PC-9 (cell line): ENCODE data around the gene BIK. TPM values are rescaled to one million over a fixed set of nuclear protein-coding genes. Genes with fewer than 3 reads are reported as not detected.

Experiments
- BruUV-seq: library from RNA; stranded (reverse); fragments of 400-500 nt; replicated peaks from 2 replicates; lab custom pipeline; 2021; lab: Mats Ljungman, UMichigan
- CTCF ChIA-PET: fragments of 300-600 bp; sonication (Branson Sonifier 250); formaldehyde crosslinking; loops from one replicate; lab custom pipeline; 2022; ENCODE audit warnings: antibody characterized with exemption; lab: Charles Lee
- POLR2A ChIA-PET: fragments of 300-600 bp; sonication (Branson Sonifier 250); formaldehyde crosslinking; loops from one replicate; lab custom pipeline; 2022; ENCODE audit warnings: antibody characterized with exemption; ENCODE audit not compliant: unreplicated experiment; lab: Charles Lee
- DNase-seq, 2 experiments: peaks; one replicate each; pipeline versions ENCODE4 v3.0.0 to v3.0.0-alpha.2; 2015 to 2022; ENCODE audit warnings: mixed read lengths in 1 of 2
- H2AFZ ChIP-seq: fragments of 200-600 bp; sonication (generic); 2 replicates; pipeline ENCODE4 v1.8.1; 2017; ENCODE audit warnings: antibody characterized with exemption
- H3F3A ChIP-seq: fragments of 200-600 bp; sonication (generic); 2 replicates; pipeline ENCODE4 v1.8.1; 2017; ENCODE audit warnings: antibody characterized with exemption, mild to moderate bottlenecking, low read depth; ENCODE audit not compliant: insufficient read depth
- H3K27ac ChIP-seq: fragments of 200-600 bp; sonication (generic); 2 replicates; pipeline ENCODE4 v1.6.1; 2016; ENCODE audit warnings: mixed run types
- H3K27me3 ChIP-seq: fragments of 200-600 bp; sonication (generic); 2 replicates; pipeline ENCODE4 v1.6.1; 2016; ENCODE audit warnings: low read depth, mixed run types; ENCODE audit not compliant: insufficient read depth
- H3K36me3 ChIP-seq: fragments of 200-600 bp; sonication (generic); 2 replicates; pipeline ENCODE4 v1.6.1; 2016; ENCODE audit warnings: low read depth, mixed run types
- H3K4me1 ChIP-seq: fragments of 200-600 bp; sonication (generic); replicated peaks from 2 replicates; pipeline ENCODE4 v1.6.1; 2016; ENCODE audit warnings: mixed run types; ENCODE audit not compliant: insufficient read depth
- H3K4me2 ChIP-seq: fragments of 200-600 bp; sonication (generic); 2 replicates; pipeline ENCODE4 v1.6.1; 2017; ENCODE audit warnings: mixed run types
- H3K4me3 ChIP-seq: fragments of 200-600 bp; sonication (generic); 2 replicates; pipeline ENCODE4 v1.6.1; 2016; ENCODE audit warnings: mixed run types
- H3K79me2 ChIP-seq: fragments of 200-600 bp; sonication (generic); 2 replicates; pipeline ENCODE4 v1.6.1; 2017; ENCODE audit warnings: low read depth, mixed run types
- H3K9me2 ChIP-seq: fragments of 200-600 bp; sonication (generic); 2 replicates; pipeline ENCODE4 v1.8.1; 2017; ENCODE audit warnings: mild to moderate bottlenecking; ENCODE audit not compliant: insufficient read depth
- H3K9me3 ChIP-seq: fragments of 200-600 bp; sonication (generic); 2 replicates; pipeline ENCODE4 v1.8.1; 2016; ENCODE audit warnings: low read depth; ENCODE audit not compliant: insufficient read depth
- H4K20me1 ChIP-seq: fragments of 200-600 bp; sonication (generic); 2 replicates; pipeline ENCODE4 v1.8.1; 2017; ENCODE audit not compliant: insufficient read depth
- EZH2 ChIP-seq: fragments of 200-600 bp; sonication (generic); IDR thresholded peaks from 2 replicates; pipeline ENCODE4 v1.8.0; 2017; ENCODE audit warnings: antibody characterized with exemption, low read depth
- intact Hi-C: fragments of 100-400 bp; cut with micrococcal nuclease; formaldehyde crosslinking; loops from one replicate; pipeline ENCODE4 v1.10.0; 2022; ENCODE audit not compliant: unreplicated experiment
- total RNA-seq: library from RNA; stranded (reverse); gene quantifications from 2 replicates; pipeline ENCODE4 v1.2.3, GENCODE V29; 2021
- TF ChIP-seq, protein P1 (sequence below): fragments of 200-600 bp; sonication (generic); conservative IDR thresholded peaks from 2 replicates; pipeline ENCODE4 v1.6.1; 2017; ENCODE audit warnings: mixed run types, antibody characterized with exemption, mild to moderate bottlenecking, moderate library complexity

BIK gene
- total RNA-seq, 1 experiment from 2014 or later: 10.6 TPM

DNA sequence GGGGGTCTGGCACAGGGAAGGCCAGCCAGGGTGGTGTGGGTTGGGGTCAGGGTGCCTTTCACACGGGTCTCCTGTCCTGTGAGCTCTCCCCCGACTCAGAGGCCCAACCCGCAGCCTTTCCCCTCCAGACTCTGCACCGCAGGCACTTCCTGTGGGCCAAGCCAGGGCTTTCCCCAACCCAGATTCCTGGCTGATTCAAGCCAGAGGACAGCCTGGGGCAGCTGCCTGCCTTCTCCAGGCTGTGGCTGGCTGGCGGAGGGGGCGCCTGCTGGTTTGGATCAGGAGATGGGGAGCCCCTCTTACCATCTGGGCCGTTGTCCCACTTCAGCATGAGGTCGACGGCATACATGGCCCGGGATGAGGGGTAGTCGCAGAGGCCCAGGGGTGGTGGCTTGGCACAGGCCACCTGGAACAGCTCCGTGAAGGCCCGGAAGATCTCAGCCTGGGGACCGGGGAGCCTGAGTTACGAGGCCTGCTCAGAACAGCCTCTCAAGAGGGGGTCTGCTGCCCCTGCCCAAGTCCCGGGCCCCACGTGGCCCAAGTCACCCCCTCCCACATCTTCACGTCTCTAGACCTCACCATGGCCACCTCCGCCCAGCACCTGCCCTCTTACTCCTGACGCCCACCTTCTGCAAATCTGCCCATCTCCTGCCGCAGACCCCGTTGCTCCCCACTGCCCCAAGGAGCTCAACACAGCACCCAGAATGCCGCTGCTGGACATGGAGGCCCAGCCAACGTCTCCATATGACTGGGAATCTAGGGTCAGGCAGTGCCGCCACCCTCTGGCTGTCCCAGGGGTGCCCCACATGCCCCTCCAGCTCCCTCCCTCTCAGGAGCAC, 58.1 kb downstream of the BIK start:
- no peaks in the 10 kb centered on the region for H3K79me2 ChIP-seq
- no peak overlapping the region for H2AFZ ChIP-seq
- H3K36me3 ChIP-seq: peaks cover 30% of the 10 kb centered on the region
- ChIA-PET POLR2A (no interaction called here), CTCF (no interaction called here)
- no TSS peak for BruUV-seq
- no peak overlapping the region for H3K27ac ChIP-seq
- H4K20me1 ChIP-seq: peaks cover 13% of the 10 kb centered on the region
- intact Hi-C loops: no loop called here
- peaks cover 11% of the 10 kb centered on the region for H3K4me1 ChIP-seq
- no peak for TF ChIP-seq EZH2
- TF ChIP-seq, protein P1, sequence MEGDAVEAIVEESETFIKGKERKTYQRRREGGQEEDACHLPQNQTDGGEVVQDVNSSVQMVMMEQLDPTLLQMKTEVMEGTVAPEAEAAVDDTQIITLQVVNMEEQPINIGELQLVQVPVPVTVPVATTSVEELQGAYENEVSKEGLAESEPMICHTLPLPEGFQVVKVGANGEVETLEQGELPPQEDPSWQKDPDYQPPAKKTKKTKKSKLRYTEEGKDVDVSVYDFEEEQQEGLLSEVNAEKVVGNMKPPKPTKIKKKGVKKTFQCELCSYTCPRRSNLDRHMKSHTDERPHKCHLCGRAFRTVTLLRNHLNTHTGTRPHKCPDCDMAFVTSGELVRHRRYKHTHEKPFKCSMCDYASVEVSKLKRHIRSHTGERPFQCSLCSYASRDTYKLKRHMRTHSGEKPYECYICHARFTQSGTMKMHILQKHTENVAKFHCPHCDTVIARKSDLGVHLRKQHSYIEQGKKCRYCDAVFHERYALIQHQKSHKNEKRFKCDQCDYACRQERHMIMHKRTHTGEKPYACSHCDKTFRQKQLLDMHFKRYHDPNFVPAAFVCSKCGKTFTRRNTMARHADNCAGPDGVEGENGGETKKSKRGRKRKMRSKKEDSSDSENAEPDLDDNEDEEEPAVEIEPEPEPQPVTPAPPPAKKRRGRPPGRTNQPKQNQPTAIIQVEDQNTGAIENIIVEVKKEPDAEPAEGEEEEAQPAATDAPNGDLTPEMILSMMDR: no peak
- DNase-seq: peak in 1 of 2 experiments; percentile 13
- H3K9me3 ChIP-seq: no peaks in the 10 kb centered on the region
- H3K4me3 ChIP-seq: no peak overlapping the region
- no peaks in the 10 kb centered on the region for H3K27me3 ChIP-seq
- no peak overlapping the region for H3K4me2 ChIP-seq
- H3K9me2 ChIP-seq: no peaks in the 10 kb centered on the region
- peaks cover 30% of the 10 kb centered on the region; the same call in 1 of the 2 replicates for H3F3A ChIP-seq

DNA sequence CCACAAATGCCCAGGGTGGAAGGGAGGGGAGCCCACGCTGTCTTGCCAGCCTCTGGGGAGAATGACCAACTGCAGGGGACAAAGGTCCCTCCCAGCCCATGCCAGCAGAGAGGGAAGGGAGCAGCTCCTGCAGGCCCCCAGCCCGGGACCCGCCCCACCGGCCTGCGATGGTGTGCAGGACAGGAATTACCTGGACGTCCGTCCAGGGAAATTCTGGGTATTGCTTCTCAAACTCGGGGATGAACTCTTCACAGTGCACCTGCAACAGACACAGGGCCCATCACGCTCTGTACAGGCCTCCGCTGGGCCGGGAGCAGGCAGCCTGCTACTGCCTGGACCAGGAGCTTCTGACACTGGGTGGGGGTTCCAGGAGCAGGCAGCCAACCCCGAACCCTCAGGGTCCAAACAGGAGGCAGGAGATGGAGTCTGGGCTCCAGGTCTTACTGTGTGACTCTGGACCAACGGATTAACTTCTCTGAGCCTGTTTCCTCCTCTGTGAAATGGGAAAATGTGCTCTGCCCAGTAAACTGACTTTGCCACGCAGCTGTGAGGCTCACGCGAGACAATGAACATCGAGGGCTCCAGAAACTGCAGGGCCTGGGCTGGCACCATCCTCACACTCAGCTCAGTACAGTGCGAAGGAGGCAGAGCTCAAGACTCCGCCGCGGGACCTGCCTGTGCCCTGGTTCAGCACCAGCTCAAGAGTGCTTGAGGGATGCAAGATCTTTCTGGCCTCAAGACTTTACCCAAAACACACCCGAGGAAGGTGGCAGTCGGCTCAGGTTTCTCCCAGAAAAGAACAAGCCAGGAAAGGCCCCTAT, 59.0 kb downstream of the BIK start:
- TF ChIP-seq, protein P1: no peak
- no peak for TF ChIP-seq EZH2
- no peaks in the 10 kb centered on the region for H3K79me2 ChIP-seq
- no peak overlapping the region for H3K27ac ChIP-seq
- H3K4me3 ChIP-seq: no peak overlapping the region
- ChIA-PET POLR2A (no interaction called here), CTCF (no interaction called here)
- H3K4me2 ChIP-seq: no peak overlapping the region
- H3K9me2 ChIP-seq: no peaks in the 10 kb centered on the region
- DNase-seq: peak in 1 of 2 experiments; percentile 18
- 0 out of 2 replicates have a peak, but pooled peaks cover 13% of the 10 kb centered on the region for H4K20me1 ChIP-seq
- H3K27me3 ChIP-seq: no peaks in the 10 kb centered on the region
- H3K36me3 ChIP-seq: peaks cover 30% of the 10 kb centered on the region
- peaks cover 11% of the 10 kb centered on the region for H3K4me1 ChIP-seq
- H2AFZ ChIP-seq: no peak overlapping the region
- BruUV-seq: no TSS peak
- intact Hi-C loops: no loop called here
- H3K9me3 ChIP-seq: no peaks in the 10 kb centered on the region
- H3F3A ChIP-seq: peaks cover 21% of the 10 kb centered on the region; the same call in 1 of the 2 replicates

DNA sequence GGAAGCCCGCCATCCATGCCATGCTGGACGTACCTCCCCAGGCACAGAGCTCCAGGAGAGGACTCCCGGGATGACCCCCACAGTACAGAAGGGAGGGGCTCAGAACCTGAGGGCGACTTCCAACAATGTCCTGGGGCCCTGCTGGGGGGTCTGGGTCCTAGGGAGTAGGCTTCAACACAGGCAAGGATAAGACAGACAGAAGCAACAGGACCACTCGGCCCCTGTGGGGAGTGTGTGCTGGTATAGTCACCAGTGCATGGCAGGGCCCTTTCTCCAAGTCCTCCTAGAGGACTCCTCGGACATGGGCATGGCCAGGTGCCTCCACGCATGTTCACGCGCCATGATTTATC, 59.6 kb downstream of the BIK start:
- BruUV-seq: no TSS peak
- Histone ChIP-seq H3K79me2 (no peaks in the 10 kb centered on the region), H2AFZ (no peak overlapping the region), H3K4me2 (no peak overlapping the region), H3K9me2 (no peaks in the 10 kb centered on the region), H3K27me3 (no peaks in the 10 kb centered on the region), H4K20me1 (0 out of 2 replicates have a peak, but pooled peaks cover 13% of the 10 kb centered on the region), H3K36me3 (peaks cover 35% of the 10 kb centered on the region), H3K4me3 (no peak overlapping the region), H3F3A (peaks cover 15% of the 10 kb centered on the region; the same call in 1 of the 2 replicates), H3K27ac (no peak overlapping the region), H3K9me3 (no peaks in the 10 kb centered on the region), H3K4me1 (peaks cover 11% of the 10 kb centered on the region)
- intact Hi-C loops: no loop called here
- POLR2A ChIA-PET: no interaction called here
- no peak for DNase-seq
- TF ChIP-seq, protein P1: no peak
- no peak for TF ChIP-seq EZH2
- CTCF ChIA-PET: no interaction called here
